Astrocyte (in vitro differentiated cells and primary cell): ENCODE data around the gene DGKH. TPM values are rescaled to one million over a fixed set of nuclear protein-coding genes. Genes with fewer than 3 reads are reported as not detected.

ENCODE experiments used
- DNase-seq: peaks from one replicate; pipeline ENCODE4 v3.0.0-alpha.2; 2010; ENCODE audit warnings: low read depth
- FAIRE-seq: peaks from 2 replicates; lab custom pipeline; 2011; peaks lifted over from hg19 to GRCh38; lab: Jason Lieb, UNC
- H2AFZ ChIP-seq: 2 replicates; pipeline ENCODE4 v1.6.0; 2012; ENCODE audit warnings: low read depth, low read length, inconsistent platforms
- H3K27ac ChIP-seq: 2 replicates; pipeline ENCODE4 v1.5.1; 2011; ENCODE audit warnings: low read depth, low read length, inconsistent platforms
- H3K27me3 ChIP-seq: 2 replicates; pipeline ENCODE4 v1.6.0; 2011; ENCODE audit warnings: low read length, inconsistent platforms; ENCODE audit not compliant: insufficient read depth
- H3K36me3 ChIP-seq: 2 replicates; pipeline ENCODE4 v1.5.1; 2011; ENCODE audit warnings: low read length, inconsistent platforms; ENCODE audit not compliant: insufficient read depth
- H3K4me1 ChIP-seq: 2 replicates; pipeline ENCODE4 v1.5.1; 2011; ENCODE audit warnings: low read length, inconsistent platforms; ENCODE audit not compliant: insufficient read depth
- H3K4me2 ChIP-seq: 2 replicates; pipeline ENCODE4 v1.6.0; 2012; ENCODE audit warnings: low read length, inconsistent platforms
- H3K4me3 ChIP-seq: 2 replicates; pipeline ENCODE4 v1.5.1; 2011; ENCODE audit warnings: low read depth, mild to moderate bottlenecking, low read length, inconsistent platforms; ENCODE audit not compliant: insufficient read depth
- H3K79me2 ChIP-seq: 2 replicates; pipeline ENCODE4 v1.6.0; 2012; ENCODE audit warnings: mild to moderate bottlenecking, low read length, inconsistent platforms; ENCODE audit not compliant: insufficient read depth
- H3K9ac ChIP-seq: 2 replicates; pipeline ENCODE4 v1.6.0; 2012; ENCODE audit warnings: mild to moderate bottlenecking, low read length, inconsistent platforms
- H3K9me3 ChIP-seq: 2 replicates; pipeline ENCODE4 v1.5.1; 2012; ENCODE audit warnings: low read depth, mild to moderate bottlenecking, low read length, inconsistent platforms; ENCODE audit not compliant: insufficient read depth
- H4K20me1 ChIP-seq: 2 replicates; pipeline ENCODE4 v1.6.0; 2012; ENCODE audit warnings: low read length, inconsistent platforms; ENCODE audit not compliant: insufficient read depth
- H3K27ac Mint-ChIP-seq: one replicate; pipeline ENCODE4 v1.8.0; 2021; ENCODE audit warnings: mild to moderate bottlenecking, mixed read lengths; ENCODE audit not compliant: unreplicated experiment
- H3K27me3 Mint-ChIP-seq: one replicate; pipeline ENCODE4 v1.8.0; 2021; ENCODE audit warnings: low read depth, mixed read lengths; ENCODE audit not compliant: unreplicated experiment
- H3K36me3 Mint-ChIP-seq: one replicate; pipeline ENCODE4 v1.8.0; 2021; ENCODE audit warnings: low read depth, mixed read lengths; ENCODE audit not compliant: unreplicated experiment
- H3K4me1 Mint-ChIP-seq: one replicate; pipeline ENCODE4 v1.8.0; 2021; ENCODE audit warnings: low read depth, mixed read lengths; ENCODE audit not compliant: unreplicated experiment
- H3K4me3 Mint-ChIP-seq: one replicate; pipeline ENCODE4 v1.8.0; 2021; ENCODE audit warnings: mild to moderate bottlenecking, moderate library complexity, mixed read lengths; ENCODE audit not compliant: unreplicated experiment
- H3K9me3 Mint-ChIP-seq: one replicate; pipeline ENCODE4 v1.8.0; 2021; ENCODE audit warnings: mild to moderate bottlenecking, mixed read lengths; ENCODE audit not compliant: unreplicated experiment
- EZH2 ChIP-seq: IDR thresholded peaks from 2 replicates; pipeline ENCODE4 v1.6.1; 2012; ENCODE audit warnings: mild to moderate bottlenecking, low read length, inconsistent platforms; ENCODE audit not compliant: insufficient read depth
- total RNA-seq: library from RNA; stranded (reverse); gene quantifications from 2 replicates; pipeline ENCODE4 v1.2.1, GENCODE V29; 2021
- TF ChIP-seq, protein P1 (sequence below): IDR thresholded peaks from 2 replicates; pipeline ENCODE4 v1.5.1; 2011; ENCODE audit warnings: low read depth, mild to moderate bottlenecking, inconsistent platforms, low read length, moderate library complexity; ENCODE audit not compliant: insufficient read depth

Gene DGKH
- total RNA-seq, 1 donor from 2014 or later: 16.4 TPM

DNA sequence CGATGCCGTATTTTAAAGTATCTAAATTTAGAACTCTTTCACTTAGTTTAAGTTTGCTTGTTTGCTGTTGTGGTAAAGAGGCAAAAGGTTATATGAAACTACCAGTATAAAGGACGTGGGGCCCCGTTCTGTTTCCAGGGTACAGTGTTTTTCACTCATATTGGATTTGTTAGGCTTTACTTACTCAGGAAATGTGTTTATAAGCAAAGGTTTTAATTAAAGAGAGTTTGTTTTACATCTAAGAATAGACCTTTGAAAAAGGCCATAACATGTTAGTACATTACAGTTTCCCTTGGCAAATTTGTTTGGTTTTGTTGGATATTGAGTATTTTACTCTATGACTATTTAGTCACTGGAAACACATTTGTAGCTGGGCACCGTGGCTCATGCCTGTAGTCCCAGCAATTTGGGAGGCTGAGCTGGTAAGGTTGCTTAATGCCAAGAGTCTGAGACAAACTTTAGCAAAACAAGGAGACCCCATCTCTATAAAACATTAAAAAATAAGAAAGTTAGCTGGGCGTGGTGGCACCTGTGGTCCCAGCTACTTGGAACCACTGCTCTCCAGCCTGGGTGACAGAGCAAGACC is 7.1 kb downstream of the DGKH start:
- peaks cover 2% of the 10 kb centered on the region for H3K4me1 Mint-ChIP-seq
- Histone ChIP-seq H3K9me3 (no peaks in the 10 kb centered on the region), H4K20me1 (peaks cover 31% of the 10 kb centered on the region), H3K4me3 (no peak overlapping the region), H3K4me1 (no peaks in the 10 kb centered on the region), H3K4me2 (no peak overlapping the region), H3K27me3 (no peaks in the 10 kb centered on the region), H3K36me3 (peaks cover 6% of the 10 kb centered on the region), H3K9ac (no peak overlapping the region), H2AFZ (no peak overlapping the region), H3K27ac (no peak overlapping the region), H3K79me2 (peaks cover 46% of the 10 kb centered on the region)
- no peak overlapping the region for H3K27ac Mint-ChIP-seq
- H3K36me3 Mint-ChIP-seq: peaks cover 5% of the 10 kb centered on the region
- DNase-seq (no peak), FAIRE-seq (no peak)
- no peak overlapping the region for H3K4me3 Mint-ChIP-seq
- TF ChIP-seq, protein P1, sequence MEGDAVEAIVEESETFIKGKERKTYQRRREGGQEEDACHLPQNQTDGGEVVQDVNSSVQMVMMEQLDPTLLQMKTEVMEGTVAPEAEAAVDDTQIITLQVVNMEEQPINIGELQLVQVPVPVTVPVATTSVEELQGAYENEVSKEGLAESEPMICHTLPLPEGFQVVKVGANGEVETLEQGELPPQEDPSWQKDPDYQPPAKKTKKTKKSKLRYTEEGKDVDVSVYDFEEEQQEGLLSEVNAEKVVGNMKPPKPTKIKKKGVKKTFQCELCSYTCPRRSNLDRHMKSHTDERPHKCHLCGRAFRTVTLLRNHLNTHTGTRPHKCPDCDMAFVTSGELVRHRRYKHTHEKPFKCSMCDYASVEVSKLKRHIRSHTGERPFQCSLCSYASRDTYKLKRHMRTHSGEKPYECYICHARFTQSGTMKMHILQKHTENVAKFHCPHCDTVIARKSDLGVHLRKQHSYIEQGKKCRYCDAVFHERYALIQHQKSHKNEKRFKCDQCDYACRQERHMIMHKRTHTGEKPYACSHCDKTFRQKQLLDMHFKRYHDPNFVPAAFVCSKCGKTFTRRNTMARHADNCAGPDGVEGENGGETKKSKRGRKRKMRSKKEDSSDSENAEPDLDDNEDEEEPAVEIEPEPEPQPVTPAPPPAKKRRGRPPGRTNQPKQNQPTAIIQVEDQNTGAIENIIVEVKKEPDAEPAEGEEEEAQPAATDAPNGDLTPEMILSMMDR: no peak
- no peak for TF ChIP-seq EZH2
- no peaks in the 10 kb centered on the region for H3K27me3 Mint-ChIP-seq
- no peaks in the 10 kb centered on the region for H3K9me3 Mint-ChIP-seq

GRCh38 chr13:42056146-42056545 is 7.7 kb downstream of the DGKH start:
- no peak for FAIRE-seq
- H3K9ac ChIP-seq: no peak overlapping the region
- H3K36me3 ChIP-seq: peaks cover 8% of the 10 kb centered on the region
- H2AFZ ChIP-seq: no peak overlapping the region
- H3K9me3 ChIP-seq: no peaks in the 10 kb centered on the region
- H3K27me3 Mint-ChIP-seq: no peaks in the 10 kb centered on the region
- no peak for DNase-seq
- no peak overlapping the region for H3K27ac ChIP-seq
- no peaks in the 10 kb centered on the region for H3K9me3 Mint-ChIP-seq
- H3K4me3 Mint-ChIP-seq: no peak overlapping the region
- no peak overlapping the region for H3K4me2 ChIP-seq
- H3K4me1 Mint-ChIP-seq: peaks cover 2% of the 10 kb centered on the region
- peaks cover 5% of the 10 kb centered on the region for H3K36me3 Mint-ChIP-seq
- no peaks in the 10 kb centered on the region for H3K4me1 ChIP-seq
- no peak for TF ChIP-seq EZH2
- TF ChIP-seq, protein P1: no peak
- H3K79me2 ChIP-seq: peaks cover 40% of the 10 kb centered on the region
- no peak overlapping the region for H3K27ac Mint-ChIP-seq
- peaks cover 26% of the 10 kb centered on the region for H4K20me1 ChIP-seq
- no peak overlapping the region for H3K4me3 ChIP-seq
- no peaks in the 10 kb centered on the region for H3K27me3 ChIP-seq

DNA sequence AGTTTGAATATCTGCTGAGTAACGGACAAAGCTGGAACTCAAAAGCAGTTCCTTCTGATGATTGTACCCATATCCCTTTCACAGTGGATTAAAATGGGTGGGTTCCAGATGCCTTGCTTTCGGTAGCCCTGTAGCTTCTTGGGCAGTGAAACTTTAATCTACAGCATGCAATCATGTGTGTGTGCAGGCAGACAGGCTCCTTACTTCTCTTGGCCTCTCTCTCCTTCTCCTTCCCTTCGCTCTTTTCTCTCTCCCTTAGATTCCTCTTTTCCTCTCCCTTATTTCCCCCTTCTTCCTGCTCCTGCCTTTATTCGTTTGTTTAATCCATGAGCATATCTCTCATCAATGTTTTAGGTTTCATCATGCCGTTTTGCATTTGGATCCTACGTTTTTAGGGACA is 8.1 kb downstream of the DGKH start:
- Histone ChIP-seq H3K4me1 (no peaks in the 10 kb centered on the region), H3K4me2 (no peak overlapping the region), H2AFZ (no peak overlapping the region), H3K4me3 (no peak overlapping the region), H3K36me3 (peaks cover 8% of the 10 kb centered on the region), H3K9ac (no peak overlapping the region), H3K79me2 (peaks cover 39% of the 10 kb centered on the region), H3K9me3 (no peaks in the 10 kb centered on the region), H3K27me3 (no peaks in the 10 kb centered on the region), H4K20me1 (peaks cover 27% of the 10 kb centered on the region), H3K27ac (no peak overlapping the region)
- Mint-ChIP-seq H3K9me3 (no peaks in the 10 kb centered on the region), H3K36me3 (peaks cover 5% of the 10 kb centered on the region), H3K4me3 (no peak overlapping the region), H3K27ac (no peak overlapping the region), H3K27me3 (no peaks in the 10 kb centered on the region), H3K4me1 (peaks cover 2% of the 10 kb centered on the region)
- DNase-seq: no peak
- FAIRE-seq: no peak
- TF ChIP-seq, protein P1: no peak
- no peak for TF ChIP-seq EZH2
